ENCODE data around the gene FITM1. TPM values are rescaled to one million over a fixed set of nuclear protein-coding genes. Genes with fewer than 3 reads are reported as not detected.

Gene FITM1
- total RNA-seq, 1 experiment from 2014 or later, result 0.55 TPM

- H3K4me1 ChIP-seq (ENCODE audit: insufficient read depth, low read length), result peaks cover 9% of the 10 kb centered on the region
- no peak for ATAC-seq
- POLR2A ChIA-PET (ENCODE audit: unreplicated experiment), result no interaction called here
Measured at GRCh38 chr14:24096545-24097181, 33.8 kb upstream of the FITM1 start.

DNA sequence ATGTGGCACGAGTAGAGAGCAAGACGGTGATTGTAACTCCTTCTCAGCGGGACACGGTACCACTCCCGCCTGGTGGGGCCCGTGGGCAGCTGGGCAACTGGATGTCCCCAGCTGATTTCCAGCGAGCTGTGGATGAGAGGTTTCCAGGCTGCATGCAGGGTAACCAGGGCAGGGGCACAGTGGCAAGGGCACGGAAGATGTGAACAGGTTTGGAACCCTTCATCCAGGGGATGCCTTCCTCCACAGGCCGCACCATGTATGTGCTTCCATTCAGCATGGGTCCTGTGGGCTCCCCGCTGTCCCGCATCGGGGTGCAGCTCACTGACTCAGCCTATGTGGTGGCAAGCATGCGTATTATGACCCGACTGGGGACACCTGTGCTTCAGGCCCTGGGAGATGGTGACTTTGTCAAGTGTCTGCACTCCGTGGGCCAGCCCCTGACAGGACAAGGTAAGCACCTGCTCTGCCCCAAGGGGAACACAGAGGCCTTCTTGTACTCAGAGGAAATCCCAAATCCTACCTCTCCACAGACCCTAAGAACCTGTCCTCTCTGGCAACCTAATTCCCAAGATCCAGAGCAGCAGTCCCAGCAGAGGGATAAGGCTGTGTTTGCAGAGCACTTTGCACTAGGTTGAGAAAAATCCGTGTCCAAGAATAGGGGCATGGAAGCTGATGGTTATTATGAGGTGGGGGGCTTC, 32.1 kb upstream of the FITM1 start:
- Histone ChIP-seq H3K9me2 (replicated peaks; ENCODE audit: low read length) (no peaks in the 10 kb centered on the region), H3K4me1 (ENCODE audit: insufficient read depth, low read length) (peaks cover 9% of the 10 kb centered on the region), H3K36me3 (ENCODE audit: low read depth, low read length) (no peaks in the 10 kb centered on the region), H4K20me1 (ENCODE audit: low read length) (no peaks in the 10 kb centered on the region), H2AFZ (ENCODE audit: low read length) (no peak overlapping the region), H3K9me3 (ENCODE audit: low read length) (no peaks in the 10 kb centered on the region), H3K4me2 (ENCODE audit: low read length) (no peak overlapping the region), H3K79me2 (ENCODE audit: low read length) (peaks cover 8% of the 10 kb centered on the region; the same call in 1 of the 2 replicates), H3F3A (ENCODE audit: low read length, unreplicated experiment) (no peaks in the 10 kb centered on the region), H3K4me3 (ENCODE audit: low read length) (no peak overlapping the region), H3K9ac (ENCODE audit: low read length) (no peak overlapping the region), H3K27me3 (ENCODE audit: low read length) (no peaks in the 10 kb centered on the region), H3K27ac (ENCODE audit: low read length) (no peak overlapping the region)
- POLR2A ChIA-PET (ENCODE audit: unreplicated experiment), result no interaction called here
- CTCF ChIA-PET, result no interaction called here
- TF ChIP-seq EZH2phosphoT487 (IDR thresholded peaks at IDR 0.05; ENCODE audit: borderline replicate concordance, low read length), result no peak
- TF ChIP-seq EZH2 (IDR thresholded peaks at IDR 0.05; ENCODE audit: low read length, unreplicated experiment), result no peak
- TF ChIP-seq, protein P1, sequence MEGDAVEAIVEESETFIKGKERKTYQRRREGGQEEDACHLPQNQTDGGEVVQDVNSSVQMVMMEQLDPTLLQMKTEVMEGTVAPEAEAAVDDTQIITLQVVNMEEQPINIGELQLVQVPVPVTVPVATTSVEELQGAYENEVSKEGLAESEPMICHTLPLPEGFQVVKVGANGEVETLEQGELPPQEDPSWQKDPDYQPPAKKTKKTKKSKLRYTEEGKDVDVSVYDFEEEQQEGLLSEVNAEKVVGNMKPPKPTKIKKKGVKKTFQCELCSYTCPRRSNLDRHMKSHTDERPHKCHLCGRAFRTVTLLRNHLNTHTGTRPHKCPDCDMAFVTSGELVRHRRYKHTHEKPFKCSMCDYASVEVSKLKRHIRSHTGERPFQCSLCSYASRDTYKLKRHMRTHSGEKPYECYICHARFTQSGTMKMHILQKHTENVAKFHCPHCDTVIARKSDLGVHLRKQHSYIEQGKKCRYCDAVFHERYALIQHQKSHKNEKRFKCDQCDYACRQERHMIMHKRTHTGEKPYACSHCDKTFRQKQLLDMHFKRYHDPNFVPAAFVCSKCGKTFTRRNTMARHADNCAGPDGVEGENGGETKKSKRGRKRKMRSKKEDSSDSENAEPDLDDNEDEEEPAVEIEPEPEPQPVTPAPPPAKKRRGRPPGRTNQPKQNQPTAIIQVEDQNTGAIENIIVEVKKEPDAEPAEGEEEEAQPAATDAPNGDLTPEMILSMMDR (conservative IDR thresholded peaks at IDR 0.05; ENCODE audit: low read depth, low read length), result no peak
- intact Hi-C loops (cut with micrococcal nuclease), result no loop called here
- ATAC-seq, result no peak
- BruUV-seq (replicated peaks), result no TSS peak
- DNase-seq, result no peak

More at GRCh38 chr14:24096545-24097181, 33.8 kb upstream of the FITM1 start:
- no TSS peak for BruUV-seq (replicated peaks)
- H3K4me2 ChIP-seq (ENCODE audit: low read length), result no peak overlapping the region
- no peaks in the 10 kb centered on the region for H4K20me1 ChIP-seq (ENCODE audit: low read length)
- DNase-seq, result no peak
- H3K79me2 ChIP-seq (ENCODE audit: low read length), result peaks cover 8% of the 10 kb centered on the region; the same call in 1 of the 2 replicates
- H2AFZ ChIP-seq (ENCODE audit: low read length), result no peak overlapping the region
- no peaks in the 10 kb centered on the region for H3F3A ChIP-seq (ENCODE audit: low read length, unreplicated experiment)
- H3K9ac ChIP-seq (ENCODE audit: low read length), result no peak overlapping the region
- H3K9me3 ChIP-seq (ENCODE audit: low read length), result no peaks in the 10 kb centered on the region
- CTCF ChIA-PET, result interaction anchor here (0.6 kb wide), 1 partner anchor 322 kb away, joined by 3 read pairs; no protein-coding TSS in a partner anchor
- intact Hi-C loops (cut with micrococcal nuclease), result no loop called here
- H3K27me3 ChIP-seq (ENCODE audit: low read length), result no peaks in the 10 kb centered on the region
- TF ChIP-seq, protein P1 (conservative IDR thresholded peaks at IDR 0.05; ENCODE audit: low read depth, low read length), result no peak
- TF ChIP-seq EZH2 (IDR thresholded peaks at IDR 0.05; ENCODE audit: low read length, unreplicated experiment) (no peak), EZH2phosphoT487 (IDR thresholded peaks at IDR 0.05; ENCODE audit: borderline replicate concordance, low read length) (no peak)
- H3K27ac ChIP-seq (ENCODE audit: low read length), result no peak overlapping the region
- H3K36me3 ChIP-seq (ENCODE audit: low read depth, low read length), result no peaks in the 10 kb centered on the region
- H3K4me3 ChIP-seq (ENCODE audit: low read length), result no peak overlapping the region
- no peaks in the 10 kb centered on the region for H3K9me2 ChIP-seq (replicated peaks; ENCODE audit: low read length)

Measured in PC-3 (cell line).